Stimulated activated naive CD4-positive, alpha-beta T cell treated with Interleukin-2 at 50 U/mL for 16 hours (primary cell): ENCODE data around the gene KCNN2.
"Not testable (repeated sequence)": the region's sequence is repeated elsewhere in the genome, so short reads cannot be mapped to it uniquely, and the experiment has no call there.

ENCODE experiments used
- DNase-seq: peaks from one replicate; lab custom pipeline; 2025; lab: John Stamatoyannopoulos, UW

The KCNN2 gene

DNA sequence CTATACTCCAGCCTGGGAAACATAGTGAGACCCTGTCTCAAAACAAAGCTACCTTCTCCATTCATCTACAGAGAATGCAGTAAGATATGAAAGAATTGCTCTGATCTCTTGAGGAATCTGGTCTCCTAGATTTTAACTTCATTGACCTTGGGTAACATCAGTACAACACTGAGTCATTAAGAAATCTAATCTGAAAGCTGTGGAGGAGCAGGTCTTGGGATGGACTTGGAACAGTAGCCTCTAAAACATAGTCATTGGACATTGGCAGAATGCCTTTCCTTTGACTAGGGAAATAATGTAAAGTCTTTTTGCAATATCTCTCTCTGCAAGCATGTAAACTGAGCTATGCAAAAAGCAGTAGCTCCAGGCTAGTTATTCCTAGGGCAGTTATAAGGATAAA is 58.1 kb downstream of the KCNN2 start:
- DNase-seq, result no peak

DNA sequence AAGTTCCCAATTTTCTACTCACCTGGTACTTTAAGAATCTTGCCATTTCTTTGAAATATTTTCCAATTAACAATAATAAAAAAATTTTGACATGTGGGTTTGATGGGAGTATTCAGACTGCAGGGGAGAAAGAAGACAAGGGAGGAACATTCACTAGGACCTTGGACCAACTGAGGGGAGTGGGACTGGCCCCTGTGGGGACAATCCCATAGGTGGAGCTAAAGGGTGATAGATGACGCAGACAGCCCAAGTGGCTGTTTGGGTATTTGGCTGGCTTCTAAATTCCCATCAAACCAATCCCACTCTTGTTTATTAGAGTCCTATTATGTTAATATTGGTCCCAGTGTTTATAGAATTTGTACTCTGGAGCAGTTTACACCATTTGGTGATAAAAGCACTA is 65.3 kb downstream of the KCNN2 start:
- no peak for DNase-seq

DNA sequence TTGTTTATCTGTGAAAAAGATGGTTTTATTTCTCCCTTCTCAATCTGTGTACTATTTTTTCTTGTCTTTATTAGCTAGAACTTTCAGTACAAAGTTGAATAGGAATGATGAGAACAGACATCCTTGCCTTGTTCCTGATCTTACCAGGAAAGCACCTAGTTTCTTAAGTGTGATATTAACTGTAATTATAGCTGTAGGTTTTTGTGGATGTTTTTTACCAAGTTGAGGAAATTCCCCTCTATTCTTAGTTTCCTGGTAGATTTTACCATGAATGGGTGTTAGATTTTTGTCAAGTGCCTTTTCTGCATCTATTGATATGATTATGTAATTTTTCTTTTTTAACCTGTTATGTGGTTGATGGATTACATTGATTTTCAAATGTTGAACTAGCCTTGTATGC is 68.7 kb downstream of the KCNN2 start:
- DNase-seq, result no peak

DNA sequence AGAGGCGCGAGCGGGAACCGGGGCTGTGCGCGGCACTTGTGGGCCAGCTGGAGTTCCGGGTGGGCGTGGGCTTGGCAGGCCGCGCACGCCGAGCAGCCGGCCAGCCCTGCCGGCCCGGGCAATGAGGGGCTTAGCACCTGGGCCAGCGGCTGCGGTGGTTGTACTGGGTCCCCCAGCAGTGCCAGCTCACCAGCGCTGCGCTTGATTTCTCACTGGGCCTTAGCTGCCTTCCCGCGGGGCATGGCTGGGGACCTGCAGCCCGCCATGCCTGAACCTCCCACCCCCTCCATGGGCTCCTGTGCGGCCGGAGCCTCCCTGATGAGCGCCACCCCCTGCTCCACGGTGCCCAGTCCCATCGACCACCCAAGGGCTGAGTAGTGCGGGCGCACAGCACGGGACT is 70.8 kb downstream of the KCNN2 start:
- not testable (repeated sequence) for DNase-seq

DNA sequence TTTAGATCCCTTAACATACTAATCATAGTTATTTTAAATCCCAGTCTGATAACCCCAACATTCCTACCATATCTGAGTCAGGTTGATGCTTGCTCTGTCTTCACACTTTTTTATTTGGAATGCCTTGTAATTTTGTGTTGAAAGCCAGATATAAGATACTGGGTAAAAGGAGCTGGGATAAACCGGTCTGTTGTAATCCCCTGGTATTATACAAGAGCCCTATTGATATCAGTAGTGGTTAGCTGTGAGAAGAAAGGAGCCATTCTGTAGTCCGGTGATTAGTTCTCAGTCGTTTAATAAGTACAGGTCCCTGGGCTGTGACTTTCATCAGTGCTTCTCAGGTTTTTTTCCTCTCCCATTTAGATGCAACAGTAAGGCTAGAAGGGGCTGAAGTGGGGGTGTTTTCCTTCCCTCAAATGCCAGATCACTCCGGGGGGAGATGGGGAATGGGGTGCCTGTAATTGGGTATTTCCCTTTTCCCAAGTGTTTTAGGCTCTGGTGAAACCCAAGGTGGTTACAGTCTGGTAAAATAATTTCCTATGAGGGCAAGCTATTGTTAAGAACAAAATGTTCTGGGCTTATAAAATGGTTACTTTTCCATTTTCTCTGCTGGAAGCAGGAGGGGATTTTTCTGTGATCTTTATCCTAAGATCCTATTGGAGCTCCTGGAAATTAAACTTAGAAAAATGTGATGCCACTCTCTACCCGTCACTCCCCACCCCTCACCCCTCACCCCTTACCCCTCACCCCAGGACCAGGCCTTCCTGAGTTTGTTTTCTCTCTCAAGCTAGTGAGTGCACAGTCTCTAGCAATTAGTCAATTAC is 72.7 kb downstream of the KCNN2 start:
- DNase-seq, result no peak

DNA sequence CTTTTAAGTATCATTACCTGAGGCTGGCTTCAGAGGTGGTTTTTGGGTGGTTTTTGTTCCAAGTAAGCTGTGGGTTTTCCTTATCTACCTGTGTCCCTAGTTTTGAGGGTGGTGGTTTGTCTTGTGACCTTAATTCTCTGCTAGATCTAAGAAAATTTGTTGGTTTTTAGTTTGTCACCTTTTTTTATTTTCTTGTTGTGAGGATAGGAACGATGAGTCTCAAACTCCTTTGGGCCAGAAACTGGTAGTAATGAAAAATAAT is 73.3 kb downstream of the KCNN2 start:
- DNase-seq, result no peak

DNA sequence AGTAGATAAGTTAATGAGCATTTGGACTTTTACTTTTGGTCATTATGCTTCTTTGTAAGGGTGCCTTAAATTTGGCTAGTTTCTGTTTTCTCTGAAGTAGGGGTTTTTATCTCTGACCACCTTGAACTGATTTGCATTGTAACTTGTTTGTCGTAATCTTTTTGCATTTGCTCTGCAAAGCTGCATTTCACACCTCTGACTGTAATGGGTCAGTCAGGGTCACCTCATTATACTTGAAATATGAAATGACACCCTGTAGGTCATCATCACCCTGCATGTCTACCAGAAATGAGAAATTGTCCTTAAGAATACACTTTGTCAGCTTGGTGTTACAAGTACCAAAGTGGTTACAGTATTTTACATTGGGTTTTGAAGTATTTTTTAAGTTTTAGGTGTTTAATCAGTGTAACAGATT is 74.0 kb downstream of the KCNN2 start:
- DNase-seq, result no peak

DNA sequence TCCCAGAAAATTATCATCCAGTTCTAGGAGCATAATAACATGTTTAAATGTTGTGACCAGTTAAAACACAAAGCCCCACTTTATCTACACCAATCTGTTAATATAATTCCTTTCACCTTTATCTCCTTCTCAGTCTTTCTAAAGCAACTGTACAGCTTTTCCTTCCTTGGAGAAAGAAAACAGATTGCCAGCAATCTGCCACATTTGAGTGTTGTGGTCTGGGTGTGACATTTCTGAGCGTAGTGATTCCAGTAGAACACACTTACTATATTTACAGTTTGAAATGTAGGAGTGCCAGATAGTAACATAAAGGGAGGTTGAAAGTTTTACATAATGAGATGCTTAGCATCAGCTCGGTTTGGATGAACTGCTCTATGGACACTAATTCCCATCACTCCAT is 76.1 kb downstream of the KCNN2 start:
- DNase-seq, result no peak

DNA sequence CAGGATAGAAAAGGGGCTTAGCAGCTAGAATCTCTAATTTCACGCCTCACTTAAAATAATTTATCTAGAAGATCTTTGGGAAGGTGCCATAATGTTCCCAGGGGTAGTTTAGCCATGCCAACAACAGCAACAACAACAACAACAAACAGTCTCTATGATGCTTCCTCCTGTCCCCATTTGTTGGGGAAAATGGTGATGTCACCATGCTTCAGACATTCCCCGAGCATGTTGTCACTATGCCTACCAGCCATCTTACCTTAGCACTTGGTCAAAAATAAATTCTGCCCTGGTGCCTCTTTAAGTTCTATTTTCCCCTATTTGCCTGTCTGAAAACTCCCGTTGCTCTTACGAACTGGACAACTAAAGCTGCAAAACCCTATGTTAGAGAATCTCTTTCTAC is 76.6 kb downstream of the KCNN2 start:
- DNase-seq, result no peak

DNA sequence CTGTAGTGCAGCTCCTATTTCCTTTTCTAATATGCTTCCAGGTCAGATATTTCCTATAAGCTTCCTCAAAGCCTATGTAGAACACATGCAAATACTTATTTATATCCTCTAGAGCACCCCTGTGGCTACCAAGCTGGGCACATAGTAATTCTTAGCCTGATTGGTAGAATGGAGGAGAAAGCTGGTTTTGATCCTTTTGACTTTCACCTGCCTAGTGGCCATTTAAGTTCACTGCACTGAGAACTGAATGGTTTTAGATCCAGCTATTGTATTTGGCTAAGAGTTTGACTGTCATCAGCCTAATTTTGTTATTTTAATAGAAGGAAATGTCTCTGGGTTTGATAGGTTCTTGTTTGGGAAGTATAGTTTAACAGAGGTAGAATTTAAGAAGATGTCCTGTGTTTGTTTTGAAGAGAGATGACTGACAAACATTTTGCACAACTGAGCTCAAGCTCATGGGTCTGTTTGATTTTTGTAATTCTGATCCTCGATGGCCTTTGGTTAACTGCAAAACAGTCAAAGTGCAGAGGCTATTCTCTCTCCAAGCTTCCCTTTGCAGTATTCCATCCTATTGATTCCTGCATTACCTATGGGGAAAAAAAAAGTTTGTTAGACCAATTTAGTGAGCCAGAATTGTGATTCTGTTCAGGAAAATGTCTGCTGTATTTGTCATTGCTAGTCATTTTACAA is 85.4 kb downstream of the KCNN2 start:
- no peak for DNase-seq

DNA sequence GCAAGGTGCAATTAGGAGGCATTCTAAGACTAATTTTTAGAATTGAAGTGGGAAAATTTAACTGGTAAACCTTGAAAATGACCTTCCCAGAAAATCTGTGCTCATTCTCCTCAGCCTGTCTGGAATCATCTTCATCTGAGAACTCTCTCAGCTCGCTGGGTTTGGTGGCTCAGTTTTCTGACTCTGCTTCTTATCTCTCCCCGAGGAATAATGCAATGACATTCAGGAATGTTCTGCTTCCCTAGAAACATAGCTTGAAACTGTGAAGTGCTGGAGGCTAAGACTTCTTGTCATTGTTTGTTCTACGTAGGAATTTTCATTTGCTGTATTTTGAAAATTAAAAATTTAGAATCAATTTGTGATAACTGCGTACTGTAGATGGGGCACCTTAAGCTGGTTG is 86.6 kb downstream of the KCNN2 start:
- no peak for DNase-seq

DNA sequence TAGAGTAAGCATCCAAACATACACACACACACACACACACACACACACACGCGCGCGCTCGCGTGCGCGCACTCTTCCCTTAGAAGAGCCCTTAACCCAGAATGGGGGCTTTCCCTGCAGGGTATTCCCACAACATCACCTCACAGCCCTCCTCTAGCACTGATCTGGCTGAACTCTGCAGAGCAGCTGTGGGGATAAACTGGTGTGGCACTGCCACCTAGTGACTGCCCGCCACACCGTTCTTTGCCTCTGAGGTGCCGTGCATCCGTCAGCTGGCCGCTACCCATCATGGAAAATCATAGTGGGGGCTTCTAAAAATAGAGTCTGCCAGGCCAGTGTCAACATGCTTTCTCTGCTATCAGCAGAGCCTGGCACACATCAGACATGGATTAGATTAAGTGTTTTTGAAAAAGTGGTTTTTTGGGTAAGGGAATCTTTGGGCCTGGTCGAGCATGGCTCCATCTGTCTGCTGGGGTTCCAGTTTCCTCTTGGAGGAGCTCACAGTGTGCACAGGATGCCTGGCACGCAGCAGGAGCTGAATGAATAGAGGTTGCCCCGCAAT is 88.1 kb downstream of the KCNN2 start:
- DNase-seq, result peak; percentile 5

DNA sequence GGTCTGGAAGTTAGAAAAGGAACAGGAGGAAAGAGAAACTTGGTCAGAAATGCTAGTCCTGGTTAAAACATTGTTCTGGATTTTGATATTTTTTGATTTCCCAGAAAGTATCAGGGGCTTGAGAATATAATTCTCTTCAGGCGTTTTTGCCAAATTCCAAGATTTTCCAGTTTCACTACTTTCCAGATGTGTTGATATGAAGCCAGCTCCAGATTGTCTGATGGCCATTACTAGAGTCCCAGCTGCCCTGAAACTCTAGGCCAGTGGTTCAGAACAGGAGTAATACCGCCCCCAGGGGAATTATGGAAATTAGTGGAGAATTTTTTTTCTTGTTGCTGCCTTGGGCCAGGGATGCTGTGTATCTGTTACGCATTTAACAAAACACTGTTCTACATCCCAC is 88.6 kb downstream of the KCNN2 start:
- no peak for DNase-seq

DNA sequence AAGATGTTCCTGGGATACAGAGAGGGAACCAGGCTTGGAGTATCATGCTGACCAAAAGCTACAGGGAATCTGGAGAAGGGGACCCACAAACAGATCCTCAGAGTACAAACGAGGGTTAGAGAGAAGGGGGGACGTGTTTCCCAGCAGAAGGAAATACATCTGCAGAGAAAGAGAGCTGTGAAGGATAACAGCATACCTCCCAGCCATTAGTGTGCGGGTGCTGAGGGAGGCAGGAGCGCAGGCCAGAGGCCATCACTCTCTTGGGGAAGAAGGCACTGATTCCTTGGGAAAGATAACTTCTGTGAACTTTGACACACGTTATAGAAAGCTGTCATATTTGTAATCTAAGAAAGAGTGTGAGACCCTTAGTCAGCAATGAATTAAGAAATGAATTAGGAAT is 96.9 kb downstream of the KCNN2 start:
- DNase-seq, result no peak

DNA sequence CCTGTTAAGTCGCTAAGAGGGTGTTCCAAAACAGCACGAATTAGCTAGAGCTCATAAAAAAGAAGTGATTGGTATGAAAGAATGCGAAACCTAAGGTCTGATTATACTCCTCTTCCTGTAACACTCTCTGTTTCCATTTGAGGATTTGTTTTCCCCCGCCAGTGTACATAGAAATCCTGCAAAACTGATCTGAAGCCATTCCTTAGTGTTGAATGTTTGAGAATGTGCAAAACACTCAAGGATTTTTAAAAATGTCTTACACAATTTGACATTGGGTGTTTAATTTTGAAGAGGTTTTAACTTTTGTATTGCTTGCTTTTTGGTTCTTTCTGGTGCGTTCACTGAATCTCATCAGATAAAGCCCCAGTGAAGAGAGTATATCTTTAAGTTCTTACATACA is 105.3 kb downstream of the KCNN2 start:
- DNase-seq, result no peak

DNA sequence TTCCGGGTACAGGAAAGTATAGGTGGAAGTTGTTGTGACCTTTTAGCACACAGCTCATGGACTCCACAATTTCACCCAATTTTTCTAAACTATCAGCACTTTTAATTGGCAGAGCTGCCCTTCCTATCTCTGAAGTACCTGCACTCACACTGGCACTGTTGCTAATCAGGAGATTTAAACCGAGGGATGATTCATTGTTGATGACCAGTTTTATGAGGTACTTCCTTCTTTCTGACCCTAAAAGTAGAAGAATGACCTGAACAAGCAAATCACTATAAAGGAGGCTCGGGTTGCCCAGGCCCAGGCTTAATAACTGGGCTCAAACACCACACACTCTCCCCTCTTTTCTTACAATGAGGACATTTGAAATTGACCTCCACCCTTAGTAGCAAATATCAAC is 105.9 kb downstream of the KCNN2 start:
- DNase-seq, result no peak

DNA sequence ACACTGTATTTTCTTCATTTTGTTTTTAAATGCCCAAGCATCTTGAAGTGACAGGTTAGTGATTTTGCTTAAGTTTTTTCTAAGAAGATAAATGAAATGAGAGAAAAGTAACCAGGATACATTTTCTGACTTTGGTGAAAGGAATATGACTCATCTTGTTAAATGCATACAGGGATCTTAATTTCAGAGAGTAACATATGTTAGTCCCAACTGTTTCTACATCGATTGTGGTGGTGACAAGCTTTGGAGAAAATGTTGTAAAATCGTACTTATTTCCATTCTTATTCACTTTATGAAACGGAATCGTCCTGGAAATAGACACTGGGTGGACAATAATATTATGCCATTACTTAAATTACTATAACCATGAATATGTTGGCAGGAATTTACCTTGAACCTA is 107.5 kb downstream of the KCNN2 start:
- DNase-seq, result no peak

DNA sequence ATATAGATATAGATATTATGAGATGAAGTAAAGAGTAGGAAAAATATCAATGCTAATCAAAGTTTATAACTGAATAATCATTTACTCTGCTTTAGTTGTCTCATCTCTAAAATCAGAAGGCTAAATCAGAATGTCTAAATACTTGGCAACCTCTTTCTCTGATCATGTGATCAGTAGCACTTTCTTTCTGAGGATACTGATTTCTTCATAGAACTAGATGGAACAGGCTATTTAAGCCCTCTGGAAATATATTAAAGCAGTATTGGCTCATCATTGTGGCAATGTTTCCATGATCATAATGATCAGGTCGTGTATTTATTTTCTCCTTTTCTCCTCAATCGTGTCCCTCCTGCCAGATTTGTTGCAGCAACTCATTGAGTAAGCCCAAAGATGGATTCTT is 109.7 kb downstream of the KCNN2 start:
- no peak for DNase-seq

DNA sequence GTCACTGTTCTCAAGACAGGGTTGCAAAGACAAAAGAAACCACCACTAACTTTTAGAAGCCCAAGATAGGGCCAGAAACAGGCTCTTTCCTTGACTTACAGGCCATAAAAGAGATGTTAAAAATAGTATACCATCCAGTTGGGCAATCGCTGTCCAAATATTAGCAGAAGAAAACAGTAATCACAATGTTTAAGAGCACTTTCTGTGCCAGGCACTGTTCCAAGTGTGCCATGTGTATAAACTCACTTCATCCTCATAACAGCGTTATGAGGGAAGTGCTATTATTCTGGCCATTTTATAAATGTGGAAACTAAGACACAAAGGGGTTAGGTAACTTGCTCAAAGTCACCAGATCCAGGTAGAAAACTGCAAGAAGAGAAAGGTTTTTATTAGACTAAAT is 111.7 kb downstream of the KCNN2 start:
- DNase-seq, result no peak

DNA sequence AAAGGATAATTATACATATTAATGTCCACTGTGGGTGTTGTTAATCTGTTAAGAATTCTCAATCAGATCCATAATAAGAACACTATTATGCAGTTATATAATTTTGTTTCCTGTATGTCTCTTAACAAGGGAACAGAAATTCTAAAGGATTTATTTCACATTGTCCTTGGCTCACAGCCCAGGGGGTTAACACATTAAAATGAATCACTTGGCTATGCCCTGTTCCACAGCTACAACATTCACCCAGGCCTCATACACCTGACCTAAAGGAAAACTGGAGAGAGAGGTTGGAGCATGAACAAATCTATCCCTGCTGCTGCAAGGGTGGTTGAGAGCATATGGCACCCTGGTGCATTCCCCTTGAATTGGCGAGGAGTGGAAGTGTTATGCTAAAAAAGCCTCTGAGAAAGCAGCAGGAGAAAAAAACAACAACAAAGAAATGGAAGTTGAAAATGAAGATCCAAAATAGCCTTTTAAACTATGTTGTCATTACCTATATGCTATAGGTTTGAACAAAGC is 116.0 kb downstream of the KCNN2 start:
- no peak for DNase-seq

DNA sequence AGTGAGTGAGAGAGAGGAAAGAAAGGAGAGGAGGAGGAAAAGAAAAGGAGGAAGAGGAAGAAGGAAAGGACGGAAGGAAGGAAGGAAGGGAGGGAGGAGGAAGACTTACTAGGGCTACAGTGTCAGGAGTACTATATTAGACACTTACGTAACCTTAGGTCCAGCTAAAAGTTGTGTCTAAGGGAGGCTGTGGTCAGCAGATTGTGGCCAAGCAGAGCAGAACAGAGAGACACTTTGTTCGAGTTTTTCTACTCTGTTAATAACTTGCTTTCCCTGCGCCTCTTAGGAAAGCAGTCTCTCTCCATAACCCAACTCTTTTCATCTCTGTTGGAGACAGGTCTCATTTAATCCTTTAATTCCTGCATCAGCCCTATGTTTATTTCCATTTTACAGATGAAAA is 138.9 kb downstream of the KCNN2 start:
- no peak for DNase-seq

DNA sequence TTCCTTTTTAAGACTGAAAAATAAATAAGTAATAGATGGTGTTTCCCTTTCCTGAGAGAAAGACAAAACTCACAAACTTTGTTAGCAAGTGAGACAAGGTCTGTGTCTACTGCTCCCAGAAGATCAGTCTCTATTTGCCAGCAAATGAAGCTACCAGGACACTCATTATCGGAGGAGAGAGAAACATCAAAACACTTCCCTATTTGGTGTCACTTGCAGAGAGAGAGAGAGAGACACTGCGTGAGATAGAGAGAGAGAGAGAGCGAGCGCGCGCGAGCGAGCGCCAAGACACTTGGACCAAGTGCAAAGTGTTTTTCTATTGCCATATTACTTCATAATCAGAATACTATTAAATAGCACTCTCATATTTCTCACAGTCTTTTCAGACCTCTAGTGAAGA is 142.7 kb downstream of the KCNN2 start:
- no peak for DNase-seq

DNA sequence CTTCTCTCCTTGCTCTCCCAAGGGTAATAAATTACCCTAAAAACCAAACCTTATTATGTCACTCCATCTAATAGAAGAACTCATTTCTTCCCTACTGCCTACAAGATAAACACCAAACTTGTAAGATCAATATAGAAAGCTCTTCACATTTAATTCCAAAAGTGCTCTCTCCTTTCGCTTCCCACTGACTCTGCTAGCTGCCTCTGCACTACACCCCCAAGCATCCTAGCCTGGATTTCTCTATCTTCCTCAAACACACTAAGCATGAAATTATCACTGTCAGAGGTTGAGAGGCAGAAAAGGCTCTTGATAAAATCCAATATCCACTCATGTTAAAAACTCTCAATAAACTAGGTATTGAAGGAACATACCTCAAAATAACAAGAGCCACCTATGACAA is 162.4 kb downstream of the KCNN2 start:
- DNase-seq, result no peak

DNA sequence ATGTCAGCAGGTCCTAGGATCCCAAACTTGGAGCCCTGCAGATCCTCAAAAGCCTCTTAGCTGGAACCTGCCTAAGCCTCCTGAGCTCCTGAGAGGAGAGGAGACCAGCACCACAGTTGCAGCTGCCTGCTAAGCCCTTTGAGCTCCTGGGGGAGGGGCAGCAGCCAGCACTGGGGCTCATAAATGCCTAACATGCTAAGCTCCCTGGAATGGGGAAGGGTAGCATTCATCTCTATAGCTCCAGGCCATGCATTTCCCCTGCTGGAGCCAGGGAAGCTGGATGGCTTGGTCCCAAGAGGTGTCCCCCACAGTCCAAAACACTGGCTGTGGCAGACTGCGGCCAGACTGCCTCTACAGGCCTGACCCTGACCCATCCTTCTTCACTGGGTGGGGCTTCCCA is 182.7 kb downstream of the KCNN2 start:
- no peak for DNase-seq
